Stimulated activated CD4-positive, alpha-beta T cell treated with anti-CD3 and anti-CD28 coated beads, Interleukin-2, amount 100 ng/mL, for 4 hours (primary cell): Measurements from ENCODE around the gene WBP4.
A peak's percentile ranks its signal among the peaks of the same experiment; 100 is the strongest.
"Not testable (repeated sequence)": the region's sequence is repeated elsewhere in the genome, so short reads cannot be mapped to it uniquely, and the experiment has no call there.

Experiments
- DNase-seq: peaks from one replicate; pipeline ENCODE4 v3.0.0-alpha.2; 2020; ENCODE audit warnings: low read depth

WBP4 gene

DNA sequence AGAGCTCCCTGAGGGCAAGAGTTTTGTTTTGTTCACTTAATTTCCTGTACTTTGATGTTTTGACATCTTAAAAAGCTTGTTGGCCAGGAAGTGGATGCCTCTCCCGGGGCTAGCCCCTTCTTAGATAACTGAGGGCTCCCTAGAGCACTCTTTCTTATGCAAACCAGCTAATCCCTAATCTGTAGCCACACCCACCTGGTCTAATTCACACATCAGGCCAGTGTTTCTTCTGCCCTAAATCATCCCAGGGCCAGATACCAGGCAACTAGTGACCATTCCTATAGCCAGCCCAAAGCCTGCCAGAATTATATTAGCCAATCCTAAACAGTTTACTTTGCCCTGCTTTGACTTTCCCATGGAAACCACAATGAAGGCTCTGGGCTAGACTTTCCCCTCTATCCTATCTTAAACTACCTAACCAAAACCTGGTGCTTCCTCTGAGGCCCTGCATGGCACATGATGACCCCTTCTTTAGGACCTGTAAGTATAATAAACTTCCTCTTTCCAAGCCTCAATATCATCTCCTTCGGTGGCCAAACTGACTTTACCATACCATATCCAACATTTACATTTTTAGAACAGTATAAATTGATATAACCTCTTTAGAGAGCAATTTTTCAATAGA is 24.8 kb downstream of the WBP4 start:
- DNase-seq = no peak

DNA sequence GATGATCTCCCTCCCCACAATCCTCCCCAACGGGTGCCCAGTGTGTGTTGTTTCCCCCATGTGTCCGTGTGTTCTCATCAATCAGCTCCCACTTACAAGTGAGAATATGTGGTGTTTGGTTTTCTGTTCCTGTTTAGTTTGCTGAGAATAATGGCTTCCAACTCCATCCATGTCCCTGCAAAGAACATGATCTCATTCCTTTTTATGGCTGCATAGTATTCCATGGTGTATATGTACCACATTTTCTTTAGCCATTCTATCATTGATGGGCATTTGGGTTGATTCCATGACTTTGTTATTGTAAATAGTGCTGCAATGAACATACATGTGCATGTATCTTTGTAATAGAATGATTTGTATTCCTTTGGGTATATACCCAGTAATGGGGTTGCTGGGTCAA is 34.4 kb downstream of the WBP4 start:
- DNase-seq = not testable (repeated sequence)

DNA sequence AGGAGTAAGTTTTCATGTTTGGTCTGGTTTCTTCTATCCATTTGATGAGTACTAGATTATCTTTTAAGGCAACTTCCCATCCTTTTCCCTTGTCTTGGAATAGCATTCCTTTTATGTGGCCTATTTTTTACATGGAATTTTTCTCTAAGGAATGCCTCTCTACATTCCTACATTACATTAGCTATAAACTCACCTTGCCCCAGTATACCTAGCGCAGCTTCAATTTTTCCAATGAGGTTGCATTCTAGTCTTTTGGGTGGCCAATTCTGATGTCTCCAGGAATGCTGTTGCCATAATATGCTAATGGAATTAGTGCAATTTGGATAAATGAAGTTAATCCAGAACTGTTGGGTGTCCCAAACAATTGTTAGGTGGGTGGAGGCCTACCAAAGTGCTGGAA is 37.5 kb downstream of the WBP4 start:
- DNase-seq = no peak

DNA sequence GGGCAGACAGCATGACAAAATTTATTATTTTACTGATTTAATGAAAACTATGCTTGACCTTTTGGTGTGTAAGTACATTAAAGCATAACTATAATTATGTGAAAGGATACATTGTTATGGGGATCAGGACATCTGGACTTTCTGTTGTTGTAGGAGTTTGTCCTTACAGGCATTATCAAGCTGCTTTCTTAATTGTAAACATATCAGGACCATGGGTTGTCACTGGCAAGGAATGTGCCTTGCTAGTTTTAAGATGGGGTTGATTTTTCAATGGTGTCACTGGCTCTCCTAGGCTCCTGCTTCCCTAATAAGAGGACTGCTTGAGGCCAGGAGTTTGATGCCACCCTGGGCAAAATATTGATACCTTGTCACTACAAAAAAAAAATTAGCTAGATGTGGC is 38.7 kb downstream of the WBP4 start:
- no peak for DNase-seq

DNA sequence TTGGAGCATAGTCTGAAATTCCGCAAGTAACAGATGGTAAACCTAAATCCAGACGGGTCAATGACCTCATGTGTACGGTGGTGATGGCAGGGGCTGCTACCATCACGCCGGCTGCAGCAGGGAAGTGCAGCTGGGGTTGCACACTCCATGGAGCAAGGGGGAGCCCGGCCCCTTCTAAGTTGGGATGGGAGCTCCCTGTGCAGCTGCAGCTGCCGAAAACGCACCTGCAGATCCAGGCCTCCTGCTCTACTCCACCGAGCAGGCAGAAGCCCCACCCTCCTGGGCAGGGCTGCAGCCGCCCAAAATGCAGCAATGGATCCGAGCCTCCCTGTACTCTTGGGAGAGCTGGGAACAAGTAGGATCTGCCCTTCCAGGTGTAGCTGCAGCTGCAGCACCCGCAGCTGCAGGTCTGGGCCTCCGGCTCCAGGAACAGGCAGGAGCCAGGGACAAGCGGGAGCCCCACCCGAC is 45.8 kb downstream of the WBP4 start:
- DNase-seq = no peak

DNA sequence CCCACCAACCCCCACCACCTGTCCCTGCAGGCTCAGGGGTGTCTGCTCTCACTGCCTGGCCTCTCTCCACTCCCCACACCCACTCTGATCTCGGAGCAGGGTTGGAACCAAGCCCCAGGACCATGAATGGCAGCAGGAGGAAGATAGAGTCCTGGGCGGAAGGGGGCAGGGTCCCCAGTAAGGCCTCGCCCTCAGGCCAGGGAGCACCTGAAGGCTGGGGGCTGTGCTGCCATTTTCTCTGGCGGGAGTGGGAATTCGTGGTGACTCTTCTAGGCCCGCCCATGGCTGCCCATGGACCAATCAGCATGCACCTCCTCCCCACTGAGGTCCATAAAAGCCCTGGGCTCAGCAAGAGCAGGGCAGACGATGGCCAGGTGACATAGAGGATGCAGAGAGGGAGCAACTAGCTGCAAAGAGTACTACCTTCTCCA is 46.3 kb downstream of the WBP4 start:
- no peak for DNase-seq

DNA sequence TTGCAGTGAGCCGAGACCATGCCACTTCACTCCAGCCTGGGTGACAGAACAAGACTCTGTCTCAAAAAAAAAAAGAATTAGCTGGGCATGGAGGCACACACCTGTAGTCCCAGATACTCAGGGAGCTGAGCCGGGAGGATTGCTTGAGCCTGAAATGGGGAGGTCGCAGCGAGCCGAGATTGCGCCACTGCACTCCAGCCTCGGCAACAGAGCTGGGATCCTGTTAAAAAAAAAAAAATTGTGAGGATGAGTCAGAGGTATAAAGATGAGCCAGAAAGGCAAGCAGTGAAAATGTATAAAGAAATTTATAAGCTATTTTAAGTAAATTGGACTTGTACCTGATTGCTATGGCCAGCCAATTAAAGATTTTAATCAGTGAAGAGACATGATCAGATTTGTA is 50.1 kb downstream of the WBP4 start:
- DNase-seq = no peak

DNA sequence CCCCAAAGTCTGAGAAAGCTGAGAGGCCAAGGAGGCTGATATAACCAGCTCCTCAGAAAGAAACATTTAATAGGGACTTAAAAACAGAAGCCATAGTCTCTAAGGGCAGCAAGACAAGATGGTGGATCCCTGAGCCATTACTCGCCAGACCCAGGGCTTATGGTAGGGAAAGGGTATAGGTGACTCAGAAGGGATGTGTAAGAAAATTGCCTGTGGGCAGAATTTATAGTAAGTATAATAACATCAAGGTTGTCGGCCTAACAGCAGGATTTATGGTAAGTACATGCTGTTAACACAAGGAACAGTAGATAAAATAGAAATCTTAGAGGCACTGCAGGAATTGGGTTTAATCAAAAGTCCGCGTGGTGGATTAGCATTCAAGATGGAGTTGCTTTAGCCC is 56.6 kb downstream of the WBP4 start:
- no peak for DNase-seq

DNA sequence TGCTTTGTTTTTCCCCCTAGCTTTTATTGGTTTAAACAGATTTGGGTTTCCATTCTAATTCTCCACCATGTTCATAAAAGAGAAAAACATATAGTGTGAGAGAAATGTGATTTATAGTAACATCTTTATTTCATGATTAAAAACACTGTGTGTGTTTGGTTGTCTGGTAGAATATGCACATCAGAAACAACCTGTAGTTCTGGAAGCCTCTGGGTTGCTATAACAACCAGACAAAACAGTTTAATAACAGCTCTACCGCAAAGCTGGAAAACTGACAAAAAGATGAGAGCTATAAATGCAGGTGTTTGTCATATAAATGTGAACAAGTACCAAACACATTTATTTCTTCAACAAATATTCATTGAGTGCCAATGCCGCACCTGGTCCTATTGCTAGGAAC is 61.5 kb downstream of the WBP4 start:
- no peak for DNase-seq

DNA sequence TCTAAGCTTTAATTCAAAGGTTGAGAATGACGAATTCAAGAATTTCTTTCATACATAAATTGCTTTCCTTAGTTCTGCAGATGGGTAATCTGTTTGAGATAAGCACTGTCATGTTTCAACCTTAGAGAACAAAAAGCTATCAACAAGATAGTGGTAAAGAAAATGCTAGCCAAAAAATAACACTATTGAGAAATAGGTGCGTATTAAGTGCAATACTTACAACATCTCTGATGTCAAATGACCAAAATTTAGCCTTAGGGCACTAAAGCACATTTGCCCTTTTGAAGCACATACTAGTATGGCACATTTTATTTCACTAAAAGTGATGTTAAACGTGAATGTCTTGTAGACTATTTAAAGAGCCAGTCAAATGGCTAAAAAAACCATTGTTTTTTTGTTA is 66.4 kb downstream of the WBP4 start:
- DNase-seq = no peak

DNA sequence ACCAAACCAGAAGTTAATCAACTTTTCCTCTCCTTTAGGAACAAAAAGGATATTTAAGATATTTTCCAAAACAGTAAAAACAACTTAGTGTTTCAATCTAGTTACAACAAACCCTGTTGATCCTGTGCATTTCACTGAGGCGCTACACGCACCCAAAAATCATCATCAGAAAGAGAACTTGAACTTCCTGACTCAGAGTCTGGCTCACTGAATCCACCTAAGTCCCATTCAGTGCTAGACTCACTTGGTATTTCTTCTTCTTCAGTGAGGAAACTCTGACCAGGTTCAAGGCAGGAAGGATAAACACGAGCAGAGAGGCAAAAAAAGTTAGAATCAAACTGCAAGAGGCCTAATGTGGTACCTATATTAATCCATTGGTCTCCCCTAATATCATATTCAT is 69.0 kb downstream of the WBP4 start:
- DNase-seq = no peak

DNA sequence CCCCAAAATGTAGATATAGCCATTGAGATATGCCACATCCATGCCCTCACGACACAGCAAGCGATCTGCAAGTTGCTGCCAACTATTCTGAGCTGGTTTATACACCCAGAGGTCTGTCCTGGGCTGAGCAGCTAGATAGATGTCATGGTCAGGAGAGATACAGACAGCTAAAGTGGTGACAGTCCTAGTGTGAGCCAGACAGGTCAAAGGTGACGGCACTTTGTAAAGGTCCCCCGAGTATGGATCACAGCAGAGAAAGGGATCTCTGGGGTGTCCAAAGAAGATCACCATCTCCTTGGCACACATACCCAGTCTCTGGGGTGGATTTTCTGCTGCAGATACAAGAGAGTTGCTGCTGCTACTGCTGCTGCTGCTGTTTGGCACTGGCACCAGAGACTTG is 69.9 kb downstream of the WBP4 start:
- not testable (repeated sequence) for DNase-seq

DNA sequence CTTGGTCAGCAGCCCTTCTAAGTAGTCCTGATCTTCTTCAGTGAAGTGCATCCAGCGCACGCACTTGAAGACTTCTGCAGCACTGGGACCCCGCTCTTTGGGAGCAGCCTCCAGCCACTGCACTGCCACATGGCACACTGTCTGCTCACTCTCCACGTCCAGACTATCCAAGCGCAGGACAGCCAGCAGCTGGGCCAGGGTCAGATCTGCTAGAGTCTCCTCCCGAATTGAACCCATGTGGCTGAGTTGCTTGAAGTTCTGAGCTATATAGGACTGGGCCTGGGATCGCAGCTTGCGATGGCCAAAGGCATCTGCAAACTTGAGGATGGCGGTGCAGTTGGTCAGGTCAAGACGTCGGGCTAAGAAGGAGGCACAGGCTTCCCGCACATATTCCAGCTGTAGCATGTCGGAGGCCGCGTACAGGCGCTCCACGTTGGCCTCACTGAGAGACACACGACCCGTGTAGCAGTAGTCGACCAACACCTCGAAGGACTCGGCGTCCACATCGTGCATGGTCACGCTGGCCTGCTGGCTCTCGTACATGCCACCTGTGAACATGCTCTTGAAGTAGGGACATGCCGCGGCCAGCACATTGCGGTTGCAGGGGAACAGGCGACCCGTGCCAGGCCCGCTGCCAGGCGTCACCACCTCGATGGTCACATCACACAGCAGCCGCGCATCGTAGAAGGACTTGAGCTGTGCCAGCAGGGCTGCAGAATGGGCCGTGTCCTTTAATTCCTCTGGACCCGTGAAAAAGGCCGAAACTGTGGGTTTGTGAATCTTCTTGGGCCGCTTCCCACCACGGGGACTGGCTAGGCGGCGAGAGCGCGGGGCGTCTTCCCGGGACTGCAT is 70.6 kb downstream of the WBP4 start:
- DNase-seq = not testable (repeated sequence)

DNA sequence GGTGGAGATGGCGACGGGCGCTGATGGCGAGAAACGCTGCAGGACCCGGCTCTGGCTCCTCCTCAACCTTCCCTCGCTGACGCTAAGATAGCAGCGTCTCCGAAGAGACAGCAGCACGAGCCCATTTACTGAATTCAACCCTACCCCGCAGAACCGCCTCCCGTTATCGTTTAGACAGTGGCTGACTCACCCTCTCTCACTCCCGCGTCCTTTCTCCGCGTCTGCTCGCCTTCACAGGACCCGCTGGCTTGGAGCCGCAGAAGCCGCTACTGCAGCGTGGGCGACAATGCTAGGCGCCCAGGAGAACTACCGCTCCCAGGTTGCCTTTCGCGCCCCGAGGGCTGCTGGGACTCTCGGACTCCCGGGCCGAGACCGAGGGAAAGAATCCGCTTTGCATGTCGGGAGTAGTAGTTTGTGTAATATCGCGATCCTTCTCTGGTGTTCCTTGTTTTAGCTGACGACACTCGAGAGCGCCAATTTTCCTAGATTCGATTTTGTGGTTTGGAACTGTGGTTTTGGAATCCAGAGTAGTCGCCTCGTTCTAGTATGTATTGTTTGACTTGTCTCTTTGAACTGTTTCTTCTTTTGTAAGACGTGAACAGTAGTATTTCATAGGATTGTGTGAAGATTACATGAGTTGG is 71.3 kb downstream of the WBP4 start, which contains the start of gene KBTBD6:
Gene KBTBD6 (minus strand): TSS at position 291 of the 641 bp plus-strand sequence. CDS start 291 bp downstream, outside the sequence.
- DNase-seq = peak; percentile 95
